ENCODE results near the gene PNLIPRP1. TPM values are rescaled to one million over a fixed set of nuclear protein-coding genes. Genes with fewer than 3 reads are reported as not detected.
A peak's percentile ranks its signal among the peaks of the same experiment; 100 is the strongest.

Gene PNLIPRP1
- total RNA-seq, 1 donor, result not detected

- H3K4me3 ChIP-seq (ENCODE audit: low read depth, low read length), result no peak overlapping the region
- TF ChIP-seq CTCF (IDR thresholded peaks at IDR 0.05; ENCODE audit: insufficient read depth, low read depth, low read length), result no peak
- no peak for DNase-seq (ENCODE audit: low read depth)
Observed at GRCh38 chr10:116597543-116597942, 6.8 kb downstream of the PNLIPRP1 start.

GRCh38 chr10:116598329-116598728 lies 7.6 kb downstream of the PNLIPRP1 start:
- TF ChIP-seq CTCF (IDR thresholded peaks at IDR 0.05; ENCODE audit: insufficient read depth, low read depth, low read length), result no peak
- DNase-seq (ENCODE audit: low read depth), result peak; percentile 2
- H3K4me3 ChIP-seq (ENCODE audit: low read depth, low read length), result no peak overlapping the region

- no peak for TF ChIP-seq CTCF (IDR thresholded peaks at IDR 0.05; ENCODE audit: insufficient read depth, low read depth, low read length)
- no peak for DNase-seq (ENCODE audit: low read depth)
Observed at GRCh38 chr10:116599991-116600390, 9.2 kb downstream of the PNLIPRP1 start.

GRCh38 chr10:116602648-116603400 lies 12.1 kb downstream of the PNLIPRP1 start:
- H3K4me3 ChIP-seq (ENCODE audit: low read depth, low read length), result no peak overlapping the region
- DNase-seq (ENCODE audit: low read depth), result no peak
- TF ChIP-seq CTCF (IDR thresholded peaks at IDR 0.05; ENCODE audit: insufficient read depth, low read depth, low read length), result no peak

More at GRCh38 chr10:116599991-116600390, 9.2 kb downstream of the PNLIPRP1 start:
- no peak overlapping the region for H3K4me3 ChIP-seq (ENCODE audit: low read depth, low read length)

GRCh38 chr10:116606061-116606483 lies 15.3 kb downstream of the PNLIPRP1 start:
- no peak for DNase-seq (ENCODE audit: low read depth)

GRCh38 chr10:116607336-116607735 lies 16.6 kb downstream of the PNLIPRP1 start:
- DNase-seq (ENCODE audit: low read depth), result no peak
- TF ChIP-seq CTCF (IDR thresholded peaks at IDR 0.05; ENCODE audit: insufficient read depth, low read depth, low read length), result no peak
- no peak overlapping the region for H3K4me3 ChIP-seq (ENCODE audit: low read depth, low read length)

More at GRCh38 chr10:116606061-116606483, 15.3 kb downstream of the PNLIPRP1 start:
- no peak overlapping the region for H3K4me3 ChIP-seq (ENCODE audit: low read depth, low read length)
- TF ChIP-seq CTCF (IDR thresholded peaks at IDR 0.05; ENCODE audit: insufficient read depth, low read depth, low read length), result no peak

Data from fibroblast of villous mesenchyme (primary cell).